NK-92 treated with Interleukin-12 subunit alpha and Interleukin-12 subunit beta, amount 100 ng/mL, for 24 hours (cell line): Measurements from ENCODE around the gene LUZP2.

Experiments
- DNase-seq: peaks from one replicate; lab custom pipeline; 2025; lab: John Stamatoyannopoulos, UW

LUZP2 gene

GRCh38 chr11:24635588-24636290 is 138.9 kb downstream of the LUZP2 start:
- no peak for DNase-seq

- DNase-seq = no peak
Observed at GRCh38 chr11:24636291-24636629, 139.4 kb downstream of the LUZP2 start.

GRCh38 chr11:24637520-24637919 is 140.7 kb downstream of the LUZP2 start:
- no peak for DNase-seq

- no peak for DNase-seq
Observed at GRCh38 chr11:24642648-24643047, 145.8 kb downstream of the LUZP2 start.

- no peak for DNase-seq
Observed at GRCh38 chr11:24645563-24645962, 148.7 kb downstream of the LUZP2 start.

GRCh38 chr11:24651873-24652272 is 155.0 kb downstream of the LUZP2 start:
- no peak for DNase-seq

- no peak for DNase-seq
Observed at GRCh38 chr11:24653901-24654300, 157.0 kb downstream of the LUZP2 start.

GRCh38 chr11:24661331-24661730 is 164.5 kb downstream of the LUZP2 start:
- no peak for DNase-seq

- no peak for DNase-seq
Observed at GRCh38 chr11:24664399-24664798, 167.5 kb downstream of the LUZP2 start.

GRCh38 chr11:24667353-24667968 is 170.6 kb downstream of the LUZP2 start:
- DNase-seq = no peak

- DNase-seq = no peak
Observed at GRCh38 chr11:24678703-24679348, 182.0 kb downstream of the LUZP2 start.

GRCh38 chr11:24679821-24680351 is 183.0 kb downstream of the LUZP2 start:
- no peak for DNase-seq

- DNase-seq = no peak
Observed at GRCh38 chr11:24683583-24683982, 186.7 kb downstream of the LUZP2 start.

- DNase-seq = no peak
Observed at GRCh38 chr11:24685821-24686220, 189.0 kb downstream of the LUZP2 start.

GRCh38 chr11:24687531-24688147 is 190.8 kb downstream of the LUZP2 start:
- DNase-seq = no peak

GRCh38 chr11:24688981-24689380 is 192.1 kb downstream of the LUZP2 start:
- no peak for DNase-seq

- DNase-seq = no peak
Observed at GRCh38 chr11:24697522-24698111, 200.8 kb downstream of the LUZP2 start.

- DNase-seq = no peak
Observed at GRCh38 chr11:24704716-24705115, 207.9 kb downstream of the LUZP2 start.

GRCh38 chr11:24705474-24705873 is 208.6 kb downstream of the LUZP2 start:
- no peak for DNase-seq

GRCh38 chr11:24708616-24709015 is 211.8 kb downstream of the LUZP2 start:
- DNase-seq = no peak

- no peak for DNase-seq
Observed at GRCh38 chr11:24709928-24710565, 213.2 kb downstream of the LUZP2 start.

GRCh38 chr11:24714601-24715000 is 217.7 kb downstream of the LUZP2 start:
- no peak for DNase-seq
